Liver (tissue), 9 donors: ENCODE data around the gene STK39. TPM values are rescaled to one million over a fixed set of nuclear protein-coding genes. Genes with fewer than 3 reads are reported as not detected.

Experiments
- DNase-seq: peaks from one replicate; pipeline ENCODE4 v3.0.0-alpha.2; 2017; ENCODE audit warnings: low spot score
- H3K27ac ChIP-seq, 2 donors: one replicate each; pipeline ENCODE4 v1.7.0; 2013; ENCODE audit warnings: inconsistent platforms in 2 of 2, low read length in 2 of 2, control low read depth in 1 of 2, low read depth in 1 of 2, mild to moderate bottlenecking in 1 of 2
- H3K27me3 ChIP-seq, 4 donors: one replicate each; pipeline versions ENCODE4 v1.6.1 to v1.7.0; 2013; ENCODE audit warnings: low read length in 3 of 4, inconsistent platforms in 1 of 4, mild to moderate bottlenecking in 1 of 4, moderate library complexity in 1 of 4; ENCODE audit not compliant: control insufficient read depth in 4 of 4, insufficient read depth in 4 of 4
- H3K36me3 ChIP-seq, 4 donors: one replicate each; pipeline versions ENCODE4 v1.6.1 to v1.7.0; 2013; ENCODE audit warnings: low read length in 3 of 4, mild to moderate bottlenecking in 3 of 4, low read depth in 1 of 4, moderate library complexity in 1 of 4; ENCODE audit not compliant: control insufficient read depth in 4 of 4, insufficient read depth in 3 of 4
- H3K4me1 ChIP-seq, 4 donors: one replicate each; pipeline versions ENCODE4 v1.6.1 to v1.7.0; 2013; ENCODE audit warnings: low read length in 3 of 4, mild to moderate bottlenecking in 3 of 4, moderate library complexity in 1 of 4; ENCODE audit not compliant: control insufficient read depth in 4 of 4, insufficient read depth in 4 of 4
- H3K4me3 ChIP-seq, 3 donors: one replicate each; pipeline versions ENCODE4 v1.6.1 to v1.7.0; 2013; ENCODE audit warnings: low read length in 3 of 3, control low read depth in 1 of 3, low read depth in 1 of 3, mild to moderate bottlenecking in 1 of 3
- H3K9ac ChIP-seq, 2 donors: one replicate each; pipeline ENCODE4 v1.7.0; 2013; ENCODE audit warnings: low read length in 2 of 2, mild to moderate bottlenecking in 2 of 2, moderate library complexity in 2 of 2, control low read depth in 1 of 2, low read depth in 1 of 2
- H3K9me3 ChIP-seq, 4 donors: one replicate each; pipeline versions ENCODE4 v1.6.1 to v1.7.0; 2013; ENCODE audit warnings: low read length in 3 of 4; ENCODE audit not compliant: control insufficient read depth in 4 of 4
- ATF3 ChIP-seq: IDR thresholded peaks from 2 replicates; pipeline ENCODE4 v1.6.1; 2016; ENCODE audit warnings: antibody characterized with exemption
- CTCF ChIP-seq: fragments of 150-350 bp; IDR thresholded peaks from 2 replicates; pipeline ENCODE4 v1.5.1; 2017; ENCODE audit warnings: improper control_type of control experiment, low read depth, low read length; ENCODE audit not compliant: missing input control
- EGR1 ChIP-seq, 2 donors: IDR thresholded peaks; 2 replicates each; pipeline ENCODE4 v1.6.1; 2016 to 2018; ENCODE audit warnings: antibody characterized with exemption in 2 of 2, low read depth in 2 of 2
- FOXA1 ChIP-seq: IDR thresholded peaks from 2 replicates; pipeline ENCODE4 v1.6.1; 2016; ENCODE audit warnings: antibody characterized with exemption
- FOXA2 ChIP-seq: IDR thresholded peaks from 2 replicates; pipeline ENCODE4 v1.6.1; 2016; ENCODE audit warnings: antibody characterized with exemption
- GABPA ChIP-seq, 2 donors: IDR thresholded peaks in 1 of 2; conservative IDR thresholded peaks in 1 of 2; 2 replicates each; pipeline ENCODE4 v1.6.1; 2016; ENCODE audit warnings: antibody characterized with exemption in 2 of 2, mild to moderate bottlenecking in 1 of 2, moderate library complexity in 1 of 2
- HNF4A ChIP-seq, 2 donors: conservative IDR thresholded peaks; 2 replicates each; pipeline ENCODE4 v1.6.1; 2016; ENCODE audit warnings: antibody characterized with exemption in 2 of 2, mild to moderate bottlenecking in 2 of 2
- HNF4G ChIP-seq: IDR thresholded peaks from 2 replicates; pipeline ENCODE4 v1.6.1; 2016; ENCODE audit warnings: antibody characterized with exemption
- JUND ChIP-seq, 2 donors: IDR thresholded peaks; 2 replicates each; pipeline ENCODE4 v1.6.1; 2016; ENCODE audit warnings: antibody characterized with exemption in 2 of 2
- MAX ChIP-seq: IDR thresholded peaks from 2 replicates; pipeline ENCODE4 v1.6.1; 2016; ENCODE audit warnings: antibody characterized with exemption
- NR2F2 ChIP-seq: IDR thresholded peaks from 2 replicates; pipeline ENCODE4 v1.6.1; 2016; ENCODE audit warnings: antibody characterized with exemption
- RAD21 ChIP-seq, 2 donors: IDR thresholded peaks; 2 replicates each; pipeline ENCODE4 v1.6.1; 2016; ENCODE audit warnings: antibody characterized with exemption in 2 of 2, mild to moderate bottlenecking in 2 of 2
- REST ChIP-seq: IDR thresholded peaks from 2 replicates; pipeline ENCODE4 v1.6.1; 2016; ENCODE audit warnings: antibody characterized with exemption, mild to moderate bottlenecking
- SP1 ChIP-seq: IDR thresholded peaks from 2 replicates; pipeline ENCODE4 v1.6.1; 2018; ENCODE audit warnings: antibody characterized with exemption, mild to moderate bottlenecking
- TAF1 ChIP-seq: conservative IDR thresholded peaks from 2 replicates; pipeline ENCODE4 v1.6.1; 2016; ENCODE audit warnings: antibody characterized with exemption, mild to moderate bottlenecking
- YY1 ChIP-seq: IDR thresholded peaks from 2 replicates; pipeline ENCODE4 v1.6.1; 2016; ENCODE audit warnings: antibody characterized with exemption, mild to moderate bottlenecking
- WGBS: extraction: QIAGEN DNeasy Blood & Tissue Kit; methylation state at CpG from one replicate; pipeline ENCODE4 v1.1.7; 2013; 5-methylcytosine and 5-hydroxymethylcytosine counted together
- polyA plus RNA-seq, 2 donors: library from polyadenylated mRNA; stranded (reverse) in 1 of 2; unstranded in 1 of 2; fragments of 200-250 nt in 1 of 2; fragments of >200 nt in 1 of 2; fragmentation: Nextera tagmentation in 1 of 2; extraction: Ambion mirVana in 1 of 2; gene quantifications; one replicate each; pipeline versions ENCODE4 v1.2.1 to v1.2.3, GENCODE V29; 2013 to 2015
- total RNA-seq, 2 donors: library from RNA; depleted of rRNA; stranded (reverse); fragments of >200 nt; gene quantifications; one replicate each; pipeline ENCODE4 v1.2.3, GENCODE V29; 2014
- donor health status: healthy.
- donor health status: healthy.
- donor health status: healthy.
- donor health status: healthy.
- donor health status: healthy.

The STK39 gene
- total and polyA plus RNA-seq, 4 donors = 0.29 to 1.8 (median 0.73) TPM

- no peak for TF ChIP-seq REST
- TF ChIP-seq FOXA2 = no peak
- no peak for TF ChIP-seq FOXA1
Measured at GRCh38 chr2:167928434-167928833, 319.0 kb downstream of the STK39 start (continued).

GRCh38 chr2:167925758-167926157, 321.6 kb downstream of the STK39 start:
- Histone ChIP-seq H3K4me3 (no peak overlapping the region), H3K36me3 (no peaks in the 10 kb centered on the region), H3K27me3 (no peaks in the 10 kb centered on the region), H3K9me3 (no peaks in the 10 kb centered on the region), H3K9ac (no peak overlapping the region), H3K27ac (no peak overlapping the region), H3K4me1 (no peaks in the 10 kb centered on the region)
- TF ChIP-seq ATF3 (no peak), SP1 (no peak), YY1 (no peak), FOXA1 (no peak), TAF1 (no peak), CTCF (no peak), HNF4A (conservative IDR thresholded peaks at IDR 0.05) (no peak)
- DNase-seq = no peak
- WGBS = 64% methylated on average over 2 of the region's 2 CpGs

- TF ChIP-seq GABPA (IDR thresholded peaks at IDR 0.05 in 1 of 2, conservative IDR thresholded peaks at IDR 0.05 in 1 of 2) (no peak), FOXA2 (no peak), JUND (IDR thresholded peaks at IDR 0.05) (no peak), RAD21 (IDR thresholded peaks at IDR 0.05) (no peak), YY1 (no peak), HNF4G (no peak), EGR1 (IDR thresholded peaks at IDR 0.05; ENCODE audit: low read depth in 2 of 2) (no peak), FOXA1 (no peak), NR2F2 (no peak), MAX (no peak), ATF3 (no peak)
- H3K4me1 ChIP-seq = no peaks in the 10 kb centered on the region
- H3K9ac ChIP-seq = no peak overlapping the region
- no peak for DNase-seq
- H3K27ac ChIP-seq = no peak overlapping the region
- no peak overlapping the region for H3K4me3 ChIP-seq
- H3K9me3 ChIP-seq = no peaks in the 10 kb centered on the region
- H3K27me3 ChIP-seq = no peaks in the 10 kb centered on the region
- no peaks in the 10 kb centered on the region for H3K36me3 ChIP-seq
- 88% methylated on average over 4 of the region's 4 CpGs for WGBS
Measured at GRCh38 chr2:167924556-167924955, 322.8 kb downstream of the STK39 start.
